Measurements from ENCODE around the gene PRIM2. TPM values are rescaled to one million over a fixed set of nuclear protein-coding genes. Genes with fewer than 3 reads are reported as not detected.
"Not testable (repeated sequence)": the region's sequence is repeated elsewhere in the genome, so short reads cannot be mapped to it uniquely, and the experiment has no call there.

The PRIM2 gene
- total RNA-seq, 1 experiment from 2014 or later: 44.0 TPM

DNA sequence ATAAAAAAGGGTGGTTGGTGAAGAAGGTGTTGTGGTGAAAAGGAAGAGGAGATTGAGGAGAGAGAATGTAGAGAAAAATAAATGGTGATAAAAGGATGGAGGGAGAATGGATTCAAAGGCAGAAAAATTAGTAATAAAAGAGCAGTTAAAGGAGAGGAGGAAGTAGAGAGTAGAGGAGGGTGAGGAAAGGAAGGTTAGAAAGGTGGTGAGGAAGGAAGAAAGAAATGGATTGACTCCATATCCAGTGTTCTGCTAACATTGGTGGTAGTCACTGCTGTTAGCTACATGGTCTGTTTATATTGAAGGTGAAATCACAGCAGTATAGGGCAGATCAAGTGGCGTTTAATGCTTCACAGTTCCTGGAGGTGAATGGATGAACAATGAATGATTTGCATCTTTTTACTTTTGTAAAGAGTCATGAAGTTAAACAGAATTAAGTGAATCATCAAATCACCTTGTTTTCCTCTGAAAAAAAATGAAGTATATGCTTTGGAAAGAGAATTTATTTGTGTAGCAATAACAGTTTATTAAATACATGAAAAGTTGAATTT lies 154.0 kb downstream of the PRIM2 start:
- H3K79me2 ChIP-seq (ENCODE audit: insufficient read depth, low read length); CTCF ChIA-PET; H3K9ac ChIP-seq (ENCODE audit: low read length); H3K27ac ChIP-seq (ENCODE audit: low read depth, low read length); BruUV-seq (replicated peaks); intact Hi-C loops (cut with micrococcal nuclease); H3K4me1 ChIP-seq (ENCODE audit: control insufficient read depth in 1 of 2, insufficient read depth in 2 of 2, low read length in 2 of 2); H2AFZ ChIP-seq (ENCODE audit: low read depth, low read length, poor library complexity, severe bottlenecking); POLR2A ChIA-PET; ATAC-seq; RAD21 ChIA-PET (ENCODE audit: low non-redundant PET in 1 of 2, low total read pairs in 2 of 2, uncharacterized antibody in 2 of 2, unreplicated experiment in 2 of 2); DNase-seq (ENCODE audit: low read depth, low spot score); H3K9me3 ChIP-seq (ENCODE audit: control insufficient read depth in 1 of 2, insufficient read depth in 1 of 2, low read depth in 1 of 2, low read length in 2 of 2); H4K20me1 ChIP-seq (ENCODE audit: insufficient read depth); H3K4me2 ChIP-seq (ENCODE audit: low read length); H3K36me3 ChIP-seq (ENCODE audit: control insufficient read depth in 1 of 2, insufficient read depth in 2 of 2, low read length in 2 of 2); H3K4me3 ChIP-seq (replicated peaks in 1 of 2; ENCODE audit: low read depth in 1 of 2, low read length in 2 of 2); H3K27me3 ChIP-seq (ENCODE audit: insufficient read depth, low read length); H3K9me2 ChIP-seq (ENCODE audit: insufficient read depth): not testable (repeated sequence)

DNA sequence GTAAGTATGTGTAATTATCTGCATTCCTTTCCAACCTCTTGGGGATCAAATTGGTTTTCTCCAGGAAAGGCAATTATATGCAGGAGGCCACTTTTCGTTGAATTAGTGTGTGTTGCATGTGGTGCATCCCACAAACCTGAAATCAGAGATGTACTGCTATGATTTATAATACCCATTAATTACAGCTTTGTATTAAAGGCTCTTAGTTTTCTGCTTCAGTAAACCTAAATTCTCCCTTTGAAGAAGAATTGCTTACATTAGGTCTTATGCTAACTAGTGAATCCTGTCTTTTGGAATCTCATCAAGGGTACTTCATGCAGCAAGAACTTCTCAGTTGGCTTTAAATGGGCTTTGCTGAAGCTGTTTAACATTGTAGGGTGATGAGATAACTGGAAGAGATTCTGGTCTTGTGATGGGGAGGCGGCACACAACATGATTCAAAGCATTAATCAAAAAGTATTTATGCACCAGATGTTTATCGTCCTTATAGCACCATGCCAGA lies 155.5 kb downstream of the PRIM2 start:
- ATAC-seq; H4K20me1 ChIP-seq (ENCODE audit: insufficient read depth); H3K4me2 ChIP-seq (ENCODE audit: low read length); H3K79me2 ChIP-seq (ENCODE audit: insufficient read depth, low read length); intact Hi-C loops (cut with micrococcal nuclease); H3K4me3 ChIP-seq (replicated peaks in 1 of 2; ENCODE audit: low read depth in 1 of 2, low read length in 2 of 2); H3K9ac ChIP-seq (ENCODE audit: low read length); H3K4me1 ChIP-seq (ENCODE audit: control insufficient read depth in 1 of 2, insufficient read depth in 2 of 2, low read length in 2 of 2); H3K27ac ChIP-seq (ENCODE audit: low read depth, low read length); H3K9me3 ChIP-seq (ENCODE audit: control insufficient read depth in 1 of 2, insufficient read depth in 1 of 2, low read depth in 1 of 2, low read length in 2 of 2); H2AFZ ChIP-seq (ENCODE audit: low read depth, low read length, poor library complexity, severe bottlenecking); POLR2A ChIA-PET; H3K9me2 ChIP-seq (ENCODE audit: insufficient read depth); H3K27me3 ChIP-seq (ENCODE audit: insufficient read depth, low read length); H3K36me3 ChIP-seq (ENCODE audit: control insufficient read depth in 1 of 2, insufficient read depth in 2 of 2, low read length in 2 of 2); BruUV-seq (replicated peaks); DNase-seq (ENCODE audit: low read depth, low spot score); CTCF ChIA-PET; RAD21 ChIA-PET (ENCODE audit: low non-redundant PET in 1 of 2, low total read pairs in 2 of 2, uncharacterized antibody in 2 of 2, unreplicated experiment in 2 of 2): not testable (repeated sequence)

DNA sequence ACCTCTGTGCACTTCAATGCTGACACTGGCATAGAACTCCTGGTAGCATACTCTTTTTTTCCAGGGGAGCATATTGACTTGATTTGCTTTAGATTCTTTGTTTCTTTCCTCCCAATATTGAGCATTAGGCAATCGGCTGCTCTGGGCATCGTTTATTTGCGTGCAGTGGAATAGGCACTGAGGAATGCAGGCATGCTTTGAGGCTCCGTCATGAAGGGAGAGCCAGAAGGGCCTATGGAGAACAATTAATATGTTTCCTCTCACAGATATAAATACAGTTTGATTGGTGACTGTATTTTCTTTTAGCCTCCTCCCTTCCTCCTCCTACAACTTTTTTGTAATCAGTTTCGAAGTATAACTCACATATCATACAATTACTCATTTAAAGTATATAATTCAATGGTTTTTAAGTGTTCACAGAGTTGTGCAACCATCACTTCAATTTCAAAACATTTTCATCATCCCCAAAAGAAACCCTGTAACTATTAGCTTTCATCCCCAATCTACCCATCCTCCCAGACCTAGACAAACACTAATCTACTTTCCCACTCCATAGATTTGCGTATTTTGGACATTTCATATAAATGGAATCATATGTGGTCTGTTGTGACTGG lies 157.5 kb downstream of the PRIM2 start:
- H3K27me3 ChIP-seq (ENCODE audit: insufficient read depth, low read length); RAD21 ChIA-PET (ENCODE audit: low non-redundant PET in 1 of 2, low total read pairs in 2 of 2, uncharacterized antibody in 2 of 2, unreplicated experiment in 2 of 2); H4K20me1 ChIP-seq (ENCODE audit: insufficient read depth); BruUV-seq (replicated peaks); DNase-seq (ENCODE audit: low read depth, low spot score); POLR2A ChIA-PET; intact Hi-C loops (cut with micrococcal nuclease); CTCF ChIA-PET; H3K27ac ChIP-seq (ENCODE audit: low read depth, low read length); H3K9ac ChIP-seq (ENCODE audit: low read length); H3K4me2 ChIP-seq (ENCODE audit: low read length); H3K79me2 ChIP-seq (ENCODE audit: insufficient read depth, low read length); H2AFZ ChIP-seq (ENCODE audit: low read depth, low read length, poor library complexity, severe bottlenecking); H3K9me2 ChIP-seq (ENCODE audit: insufficient read depth); H3K4me1 ChIP-seq (ENCODE audit: control insufficient read depth in 1 of 2, insufficient read depth in 2 of 2, low read length in 2 of 2); ATAC-seq; H3K36me3 ChIP-seq (ENCODE audit: control insufficient read depth in 1 of 2, insufficient read depth in 2 of 2, low read length in 2 of 2); H3K4me3 ChIP-seq (replicated peaks in 1 of 2; ENCODE audit: low read depth in 1 of 2, low read length in 2 of 2); H3K9me3 ChIP-seq (ENCODE audit: control insufficient read depth in 1 of 2, insufficient read depth in 1 of 2, low read depth in 1 of 2, low read length in 2 of 2): not testable (repeated sequence)

DNA sequence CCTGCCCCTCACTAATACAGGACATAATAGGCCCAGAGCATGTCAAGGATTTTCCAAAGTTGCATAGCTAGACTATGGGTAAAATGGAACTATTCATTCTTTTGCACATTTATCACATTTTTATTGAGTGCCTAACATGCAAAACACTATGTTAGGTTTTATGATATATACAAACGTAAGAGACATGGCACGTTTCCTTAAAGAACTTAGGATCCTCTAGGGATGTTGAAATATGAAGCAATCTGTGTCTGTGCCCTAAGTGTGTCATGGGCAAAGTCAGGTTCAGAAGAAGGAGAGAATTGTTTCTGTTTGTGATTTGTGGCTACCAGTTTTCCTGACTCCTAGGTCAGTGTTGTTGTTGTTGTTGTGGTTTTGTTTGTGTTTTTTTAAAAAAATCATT lies 158.2 kb downstream of the PRIM2 start:
- POLR2A ChIA-PET; H3K4me3 ChIP-seq (replicated peaks in 1 of 2; ENCODE audit: low read depth in 1 of 2, low read length in 2 of 2); intact Hi-C loops (cut with micrococcal nuclease); H3K9ac ChIP-seq (ENCODE audit: low read length); H3K9me2 ChIP-seq (ENCODE audit: insufficient read depth); DNase-seq (ENCODE audit: low read depth, low spot score); H3K27ac ChIP-seq (ENCODE audit: low read depth, low read length); H2AFZ ChIP-seq (ENCODE audit: low read depth, low read length, poor library complexity, severe bottlenecking); H3K9me3 ChIP-seq (ENCODE audit: control insufficient read depth in 1 of 2, insufficient read depth in 1 of 2, low read depth in 1 of 2, low read length in 2 of 2); H3K4me1 ChIP-seq (ENCODE audit: control insufficient read depth in 1 of 2, insufficient read depth in 2 of 2, low read length in 2 of 2); ATAC-seq; BruUV-seq (replicated peaks); H4K20me1 ChIP-seq (ENCODE audit: insufficient read depth); H3K27me3 ChIP-seq (ENCODE audit: insufficient read depth, low read length); CTCF ChIA-PET; RAD21 ChIA-PET (ENCODE audit: low non-redundant PET in 1 of 2, low total read pairs in 2 of 2, uncharacterized antibody in 2 of 2, unreplicated experiment in 2 of 2); H3K36me3 ChIP-seq (ENCODE audit: control insufficient read depth in 1 of 2, insufficient read depth in 2 of 2, low read length in 2 of 2); H3K79me2 ChIP-seq (ENCODE audit: insufficient read depth, low read length); H3K4me2 ChIP-seq (ENCODE audit: low read length): not testable (repeated sequence)

All from HCT116 (cell line).